Measurements from ENCODE around the gene SLC29A4.
"Not testable (repeated sequence)": the region's sequence is repeated elsewhere in the genome, so short reads cannot be mapped to it uniquely, and the experiment has no call there.

SLC29A4 gene

GRCh38 chr7:5274441-5274840, 8.3 kb upstream of the SLC29A4 start:
- no peak for DNase-seq (ENCODE audit: low spot score)

- not testable (repeated sequence) for DNase-seq (ENCODE audit: low spot score)
Observed at GRCh38 chr7:5274985-5275431, 7.7 kb upstream of the SLC29A4 start.

GRCh38 chr7:5275510-5275909, 7.2 kb upstream of the SLC29A4 start:
- not testable (repeated sequence) for DNase-seq (ENCODE audit: low spot score)

- DNase-seq (ENCODE audit: low spot score), result not testable (repeated sequence)
Observed at GRCh38 chr7:5276123-5276522, 6.6 kb upstream of the SLC29A4 start.

- no peak for DNase-seq (ENCODE audit: low spot score)
Observed at GRCh38 chr7:5276611-5277010, 6.1 kb upstream of the SLC29A4 start.

GRCh38 chr7:5278766-5279165, 4.0 kb upstream of the SLC29A4 start:
- no peak for DNase-seq (ENCODE audit: low spot score)

GRCh38 chr7:5279734-5280133, 3.0 kb upstream of the SLC29A4 start:
- DNase-seq (ENCODE audit: low spot score), result no peak

GRCh38 chr7:5281598-5282500, 894 bp upstream of the SLC29A4 start:
- DNase-seq (ENCODE audit: low spot score), result peak; percentile 7

- DNase-seq (ENCODE audit: low spot score), result no peak
Observed at GRCh38 chr7:5283421-5284303, 919 bp downstream of the SLC29A4 start.

GRCh38 chr7:5284304-5285281, 1.9 kb downstream of the SLC29A4 start:
- peak; percentile 7 for DNase-seq (ENCODE audit: low spot score)

GRCh38 chr7:5286933-5287332, 4.2 kb downstream of the SLC29A4 start:
- no peak for DNase-seq (ENCODE audit: low spot score)

- DNase-seq (ENCODE audit: low spot score), result not testable (repeated sequence)
Observed at GRCh38 chr7:5287373-5287772, 4.6 kb downstream of the SLC29A4 start.

GRCh38 chr7:5287802-5288201, 5.1 kb downstream of the SLC29A4 start:
- no peak for DNase-seq (ENCODE audit: low spot score)

GRCh38 chr7:5288560-5288959, 5.8 kb downstream of the SLC29A4 start:
- DNase-seq (ENCODE audit: low spot score), result not testable (repeated sequence)

GRCh38 chr7:5289355-5289754, 6.6 kb downstream of the SLC29A4 start:
- no peak for DNase-seq (ENCODE audit: low spot score)

- no peak for DNase-seq (ENCODE audit: low spot score)
Observed at GRCh38 chr7:5291301-5291700, 8.6 kb downstream of the SLC29A4 start.

GRCh38 chr7:5291711-5292335, 9.1 kb downstream of the SLC29A4 start:
- DNase-seq (ENCODE audit: low spot score), result not testable (repeated sequence)

- no peak for DNase-seq (ENCODE audit: low spot score)
Observed at GRCh38 chr7:5294169-5294987, 11.6 kb downstream of the SLC29A4 start.

GRCh38 chr7:5295039-5296014, 12.6 kb downstream of the SLC29A4 start:
- DNase-seq (ENCODE audit: low spot score), result no peak
